Esophagus squamous epithelium (tissue), 5 donors: ENCODE data around the gene C9orf153. TPM values are rescaled to one million over a fixed set of nuclear protein-coding genes. Genes with fewer than 3 reads are reported as not detected.
"Not testable (repeated sequence)": the region's sequence is repeated elsewhere in the genome, so short reads cannot be mapped to it uniquely, and the experiment has no call there.

ENCODE experiments used
- DNase-seq: peaks from one replicate; lab custom pipeline; 2025; lab: John Stamatoyannopoulos, UW
- H3K27ac ChIP-seq, 4 donors: fragments of 200-600 bp; sonication (generic); one replicate each; pipeline ENCODE4 v1.5.1; 2016 to 2019; ENCODE audit warnings: mild to moderate bottlenecking in 1 of 4
- H3K27me3 ChIP-seq, 4 donors: fragments of 200-600 bp; sonication (generic); 1 replicate in 3 of 4; 2 replicates in 1 of 4; pipeline versions ENCODE4 v1.5.1 to v1.6.0; 2017 to 2021; ENCODE audit warnings: antibody characterized with exemption in 1 of 4
- H3K36me3 ChIP-seq, 3 donors: fragments of 200-600 bp; sonication (generic); one replicate each; pipeline ENCODE4 v1.5.1; 2016 to 2019
- H3K4me1 ChIP-seq, 3 donors: fragments of 200-600 bp; sonication (generic); one replicate each; pipeline ENCODE4 v1.5.1; 2017 to 2019
- H3K4me3 ChIP-seq, 4 donors: fragments of 200-600 bp; sonication (generic); 1 replicate in 3 of 4; 2 replicates in 1 of 4; pipeline ENCODE4 v1.5.1; 2016 to 2019; ENCODE audit warnings: mild to moderate bottlenecking in 2 of 4, moderate library complexity in 1 of 4
- H3K9me3 ChIP-seq, 3 donors: fragments of 200-600 bp; sonication (generic); one replicate each; pipeline ENCODE4 v1.5.1; 2016 to 2019
- CTCF ChIP-seq, 6 experiments: fragments of 450-650 bp in 4 of 6; fragments of 200-600 bp in 2 of 6; sonication (generic) in 2 of 6; IDR thresholded peaks; one replicate each; pipeline ENCODE4 v1.5.1; 2016 to 2019; ENCODE audit warnings: antibody characterized with exemption in 6 of 6, mild to moderate bottlenecking in 4 of 6, moderate library complexity in 4 of 6
- POLR2A ChIP-seq, 4 donors: fragments of 450-650 bp; IDR thresholded peaks; one replicate each; pipeline ENCODE4 v1.6.1; 2017; ENCODE audit warnings: antibody characterized with exemption in 4 of 4, mild to moderate bottlenecking in 4 of 4, moderate library complexity in 3 of 4
- WGBS, 2 donors: methylation state at CpG; one replicate each; pipeline ENCODE4 v1.1.5; 2018; 5-methylcytosine and 5-hydroxymethylcytosine counted together
- intact Hi-C: fragments of 100-400 bp; cut with DNase I; formaldehyde crosslinking; loops from one replicate; pipeline ENCODE4 v1.15.0; 2022
- total RNA-seq, 4 donors: library from RNA; depleted of rRNA; stranded (reverse); fragments of >200 nt; gene quantifications; one replicate each; pipeline ENCODE4 v1.1.0, GENCODE V29; 2016
- donor health status: DM: yes; HTN: yes; CAD: no.

The C9orf153 gene
- total RNA-seq, 4 donors from 2014 or later, result not detected

GRCh38 chr9:86201474-86202337 lies 57.8 kb downstream of the C9orf153 start:
- DNase-seq, result no peak
- 75 to 82% methylated on average over 3 to 5 of the region's 5 CpGs for WGBS, 2 donors
- TF ChIP-seq CTCF (IDR thresholded peaks at IDR 0.05) (no peak), POLR2A (IDR thresholded peaks at IDR 0.05) (no peak)
- Histone ChIP-seq H3K27me3 (no peaks in the 10 kb centered on the region), H3K4me3 (no peak overlapping the region), H3K9me3 (no peaks in the 10 kb centered on the region), H3K4me1 (no peaks in the 10 kb centered on the region), H3K27ac (no peak overlapping the region), H3K36me3 (no peaks in the 10 kb centered on the region)
- intact Hi-C loops, result no loop called here

- Histone ChIP-seq H3K9me3 (no peaks in the 10 kb centered on the region), H3K4me3 (no peak overlapping the region), H3K4me1 (no peaks in the 10 kb centered on the region), H3K27ac (no peak overlapping the region), H3K27me3 (no peaks in the 10 kb centered on the region), H3K36me3 (no peaks in the 10 kb centered on the region)
- WGBS, 2 donors, result 41 to 66% methylated on average over 2 of the region's 2 CpGs
- no peak for DNase-seq
- TF ChIP-seq CTCF (IDR thresholded peaks at IDR 0.05) (no peak), POLR2A (IDR thresholded peaks at IDR 0.05) (no peak)
- intact Hi-C loops, result no loop called here
These were observed 58.8 kb downstream of the C9orf153 start for GRCh38 chr9:86200599-86201162.

- no peaks in the 10 kb centered on the region for H3K4me1 ChIP-seq
- WGBS, 2 donors, result 56 to 67% methylated on average over 3 of the region's 4 CpGs
- no peak for TF ChIP-seq CTCF (IDR thresholded peaks at IDR 0.05)
- TF ChIP-seq POLR2A (IDR thresholded peaks at IDR 0.05), result no peak
- intact Hi-C loops, result no loop called here
- no peak for DNase-seq
- peaks cover 0 to 21% (median 14%) of the 10 kb centered on the region in 3 donors for H3K9me3 ChIP-seq
- H3K27ac ChIP-seq, result no peak overlapping the region
- no peaks in the 10 kb centered on the region for H3K27me3 ChIP-seq
- no peak overlapping the region for H3K4me3 ChIP-seq
- no peaks in the 10 kb centered on the region for H3K36me3 ChIP-seq
These were observed 66.4 kb downstream of the C9orf153 start for GRCh38 chr9:86193088-86193487.

GRCh38 chr9:86190700-86191099 lies 68.8 kb downstream of the C9orf153 start:
- H3K36me3 ChIP-seq, H3K27ac ChIP-seq, H3K4me3 ChIP-seq, H3K27me3 ChIP-seq, DNase-seq, intact Hi-C loops, H3K4me1 ChIP-seq: not testable (repeated sequence)
- WGBS, 2 donors, result 31 to 35% methylated on average over 1 of the region's 1 CpG
- peaks cover 0 to 21% (median 14%) of the 10 kb centered on the region in 3 donors for H3K9me3 ChIP-seq

GRCh38 chr9:86187121-86187520 lies 72.3 kb downstream of the C9orf153 start:
- intact Hi-C loops, result no loop called here
- DNase-seq, result no peak
- no peaks in the 10 kb centered on the region for H3K27me3 ChIP-seq
- H3K27ac ChIP-seq, result no peak overlapping the region
- TF ChIP-seq POLR2A (IDR thresholded peaks at IDR 0.05) (no peak), CTCF (IDR thresholded peaks at IDR 0.05) (no peak)
- WGBS, 2 donors, result 17 to 36% methylated on average over 3 of the region's 3 CpGs
- no peaks in the 10 kb centered on the region for H3K4me1 ChIP-seq
- H3K9me3 ChIP-seq, result peaks cover 0 to 5% (median 0%) of the 10 kb centered on the region in 3 donors
- H3K36me3 ChIP-seq, result no peaks in the 10 kb centered on the region
- no peak overlapping the region for H3K4me3 ChIP-seq
